Left forelimb (tissue), 1 donor: ENCODE results near the gene PITHD1.
"Not testable (repeated sequence)": the region's sequence is repeated elsewhere in the genome, so short reads cannot be mapped to it uniquely, and the experiment has no call there.

Source experiments
- DNase-seq: peaks from one replicate; pipeline ENCODE4 v3.0.0-alpha.2; 2018; ENCODE audit warnings: low spot score

PITHD1 gene

DNA sequence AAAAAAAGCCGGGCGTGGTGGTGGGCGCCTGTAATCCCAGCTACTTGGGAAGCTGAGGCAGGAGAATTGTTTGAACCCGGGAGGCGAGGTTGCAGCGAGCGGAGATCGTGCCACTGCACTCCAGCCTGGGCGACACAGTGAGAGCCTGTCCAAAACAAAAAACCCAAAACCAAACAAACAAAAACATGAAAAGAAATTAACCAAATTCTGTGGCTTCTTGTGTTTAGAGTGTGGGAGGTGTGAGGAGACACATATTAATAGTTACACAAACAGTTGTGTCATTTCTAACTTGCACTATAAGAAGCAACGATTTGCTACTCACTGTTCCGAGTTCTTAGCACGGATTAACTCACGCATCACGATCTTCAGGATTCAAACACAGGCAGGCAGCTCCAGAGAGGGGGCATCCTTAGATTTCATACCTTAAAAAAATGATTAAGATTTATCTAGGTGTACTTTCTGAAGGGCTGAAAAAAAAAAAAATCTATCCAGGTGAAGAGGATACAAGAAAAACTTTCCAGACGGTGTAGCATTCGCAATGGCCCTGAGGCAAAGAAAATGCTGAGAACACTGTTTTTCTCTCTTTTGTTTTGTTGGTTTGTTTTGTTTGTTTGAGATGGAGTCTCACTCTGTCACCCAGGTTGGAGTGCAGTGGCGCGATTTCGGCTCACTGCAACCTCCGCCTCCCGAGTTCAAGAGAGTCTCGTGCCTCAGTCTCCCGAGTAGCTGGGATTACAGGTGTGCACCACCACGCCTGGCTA, 47.7 kb downstream of the PITHD1 start:
- no peak for DNase-seq

DNA sequence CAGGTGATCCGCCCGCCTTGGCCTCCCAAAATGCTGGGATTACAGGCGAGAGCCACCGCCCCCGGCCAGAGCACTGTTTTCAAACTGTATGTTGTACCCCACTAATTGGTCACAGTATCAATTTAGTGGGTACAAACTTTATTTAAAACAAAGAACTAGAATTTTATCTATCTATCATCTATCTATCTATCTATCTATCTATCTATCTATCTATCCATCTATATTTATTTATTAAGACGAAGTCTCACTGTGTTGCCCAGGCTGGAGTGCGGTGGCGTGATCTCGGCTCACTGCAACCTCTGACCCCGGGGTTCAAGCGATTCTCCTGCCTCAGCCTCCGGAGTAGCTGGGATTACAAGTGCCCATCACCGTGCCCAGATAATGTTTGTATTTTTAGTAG, 48.4 kb downstream of the PITHD1 start:
- DNase-seq: not testable (repeated sequence)

DNA sequence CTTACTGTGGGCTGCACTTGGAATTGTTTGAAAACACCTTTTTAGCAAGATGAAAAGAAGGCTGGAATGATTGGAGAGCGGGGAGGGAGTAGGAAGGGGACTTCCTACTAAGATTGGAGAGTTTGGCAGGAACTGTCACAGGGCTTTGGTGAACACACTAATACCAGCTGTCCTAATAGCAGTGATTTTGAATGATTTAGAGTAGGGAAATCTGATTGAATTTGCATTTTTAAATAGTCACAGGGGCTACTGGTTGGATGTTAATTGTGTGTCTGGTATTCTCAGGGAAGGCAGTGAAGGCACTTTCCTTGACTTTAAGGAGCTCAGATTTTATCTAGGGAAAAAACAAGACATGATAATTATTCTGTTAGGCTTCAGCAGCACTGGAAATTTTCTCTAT, 49.5 kb downstream of the PITHD1 start:
- DNase-seq: no peak

DNA sequence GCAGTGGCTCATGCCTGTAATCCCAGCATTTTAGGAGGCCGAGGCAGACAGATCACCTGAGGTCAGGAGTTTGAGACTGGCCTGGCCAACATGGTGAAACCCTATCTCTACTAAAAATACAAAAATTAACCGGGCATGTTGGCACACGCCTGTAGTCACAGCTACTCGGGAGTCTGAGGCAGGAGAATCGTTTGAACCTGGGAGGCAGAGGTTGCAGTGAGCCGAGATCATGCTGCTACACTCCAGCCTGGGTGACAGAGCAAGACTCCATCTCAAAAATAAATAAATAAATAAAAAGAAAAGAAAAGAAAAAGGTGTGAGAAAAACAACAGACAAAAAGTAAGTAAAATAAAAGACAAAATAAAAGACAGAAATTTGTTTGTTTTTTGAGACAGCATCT, 55.9 kb downstream of the PITHD1 start:
- not testable (repeated sequence) for DNase-seq

DNA sequence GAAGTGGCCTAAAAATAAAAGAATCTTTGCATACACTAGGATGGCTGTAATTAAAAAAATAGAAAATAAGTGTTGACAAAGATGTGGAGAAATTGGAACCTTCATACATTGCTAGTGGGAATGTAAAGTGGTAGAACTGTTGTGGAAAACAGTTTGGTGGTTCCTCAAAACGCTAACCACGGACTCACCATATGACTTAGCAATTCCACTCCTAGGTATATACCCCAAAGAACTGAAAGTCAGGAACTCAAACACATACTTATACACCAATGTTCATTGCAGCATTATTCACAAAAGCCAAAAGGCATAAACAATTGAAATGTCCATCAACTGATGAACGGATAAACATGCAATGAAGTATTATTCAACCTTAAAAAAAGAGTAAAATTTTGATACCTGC, 57.8 kb downstream of the PITHD1 start:
- DNase-seq: no peak
